HepG2 (cell line): ENCODE data around the gene CELA2B. TPM values are rescaled to one million over a fixed set of nuclear protein-coding genes. Genes with fewer than 3 reads are reported as not detected.

ENCODE experiments used
- ATAC-seq: fragments of 200-7000 bp; cut with Tn5 transposase; 3 replicates; pipeline ENCODE4 v1.9.1; 2020; ENCODE audit warnings: mild to moderate bottlenecking, moderate library complexity
- BruUV-seq: library from RNA; stranded (reverse); fragments of 400-500 nt; replicated peaks from 2 replicates; lab custom pipeline; 2021; lab: Mats Ljungman, UMichigan
- CTCF ChIA-PET: fragments of 300-600 bp; formaldehyde crosslinking; extraction: SDS; loops from one replicate; lab custom pipeline; 2021; ENCODE audit warnings: low total read pairs, inconsistent platforms, low intra/inter-chr PET ratio; lab: Yijun Ruan, JAX
- POLR2A ChIA-PET: fragments of 350-600 bp; sonication (Branson Sonifier 250); formaldehyde crosslinking; loops from one replicate; lab custom pipeline; 2020; ENCODE audit warnings: antibody characterized with exemption, inconsistent platforms; lab: Yijun Ruan, JAX
- DNase-seq: peaks from one replicate; pipeline ENCODE4 v3.0.0-alpha.2; 2015; ENCODE audit warnings: low spot score
- FAIRE-seq: peaks from 3 replicates; lab custom pipeline; 2011; peaks lifted over from hg19 to GRCh38; lab: Jason Lieb, UNC
- H2AFZ ChIP-seq: one replicate; pipeline ENCODE4 v1.6.1; 2011; ENCODE audit warnings: low read length, inconsistent platforms
- H3K27ac ChIP-seq: fragments of 300-600 bp; 3 replicates; pipeline ENCODE4 v1.8.0; 2011; ENCODE audit warnings: mixed run types, mild to moderate bottlenecking, mixed read lengths, low read length, inconsistent platforms; ENCODE audit not compliant: insufficient read depth; ENCODE audit errors: extremely low read length
- H3K27me3 ChIP-seq, 2 experiments: fragments of 200-600 bp in 1 of 2; 2 replicates in 1 of 2; 3 replicates in 1 of 2; pipeline versions ENCODE4 v1.6.0 to v1.8.0; 2011; ENCODE audit warnings: low read length in 2 of 2, mild to moderate bottlenecking in 2 of 2, moderate library complexity in 2 of 2, inconsistent platforms in 1 of 2; ENCODE audit not compliant: insufficient read depth in 2 of 2, control insufficient read depth in 1 of 2
- H3K36me3 ChIP-seq, 2 experiments: fragments of 200-600 bp in 1 of 2; replicated peaks in 1 of 2; 2 replicates in 1 of 2; 3 replicates in 1 of 2; pipeline versions ENCODE4 v1.5.1 to v1.8.0; 2011; ENCODE audit warnings: low read length in 2 of 2, inconsistent platforms in 1 of 2; ENCODE audit not compliant: insufficient read depth in 2 of 2, control insufficient read depth in 1 of 2
- H3K4me1 ChIP-seq: 2 replicates; pipeline ENCODE4 v1.5.1; 2012; ENCODE audit warnings: low read length, inconsistent platforms; ENCODE audit not compliant: insufficient read depth
- H3K4me2 ChIP-seq: 2 replicates; pipeline ENCODE4 v1.6.0; 2011; ENCODE audit warnings: low read depth, low read length, inconsistent platforms
- H3K4me3 ChIP-seq, 3 experiments: fragments of 200-600 bp in 1 of 3; sonication (generic), shearing (Covaris generic) in 1 of 3; replicated peaks in 1 of 3; 2 replicates each; pipeline ENCODE4 v1.5.1; 2011 to 2016; ENCODE audit warnings: low read length in 3 of 3, inconsistent platforms in 2 of 3, low read depth in 2 of 3, mild to moderate bottlenecking in 2 of 3, control low read depth in 1 of 3, mixed read lengths in 1 of 3; ENCODE audit not compliant: insufficient read depth in 1 of 3
- H3K79me2 ChIP-seq: one replicate; pipeline ENCODE4 v1.6.1; 2011; ENCODE audit warnings: low read length, inconsistent platforms; ENCODE audit not compliant: insufficient read depth
- H3K9ac ChIP-seq: 2 replicates; pipeline ENCODE4 v1.6.0; 2011; ENCODE audit warnings: mild to moderate bottlenecking, low read depth, low read length, inconsistent platforms; ENCODE audit not compliant: insufficient read depth
- H3K9me3 ChIP-seq: 2 replicates; pipeline ENCODE4 v1.5.1; 2012; ENCODE audit warnings: mild to moderate bottlenecking, low read length
- H4K20me1 ChIP-seq: 2 replicates; pipeline ENCODE4 v1.6.0; 2011; ENCODE audit warnings: inconsistent platforms, mild to moderate bottlenecking, low read length, moderate library complexity; ENCODE audit not compliant: insufficient read depth
- ADNP ChIP-seq: sonication (generic); formaldehyde crosslinking; IDR thresholded peaks from 2 replicates; pipeline ENCODE4 v1.4.0; 2020; ENCODE audit warnings: missing genetic modification reagents
- CREB1 ChIP-seq, 2 experiments: fragments of 450-650 bp in 1 of 2; IDR thresholded peaks; 2 replicates each; pipeline ENCODE4 v1.6.1; 2016 to 2017; ENCODE audit warnings: control low read depth in 1 of 2, mild to moderate bottlenecking in 1 of 2, missing compliant biosample characterization in 1 of 2, missing genetic modification characterization in 1 of 2
- HMG20B ChIP-seq: conservative IDR thresholded peaks from 2 replicates; pipeline ENCODE4 v1.6.1; 2016; ENCODE audit warnings: missing genetic modification reagents, missing compliant biosample characterization
- IRF2 ChIP-seq: IDR thresholded peaks from 2 replicates; pipeline ENCODE4 v1.6.1; 2018; ENCODE audit warnings: missing genetic modification reagents, missing compliant biosample characterization
- MEIS2 ChIP-seq: sonication (generic); formaldehyde crosslinking; IDR thresholded peaks from 2 replicates; pipeline ENCODE4 v1.9.0; 2021; ENCODE audit warnings: mild to moderate bottlenecking, missing genetic modification reagents
- NONO ChIP-seq, 2 experiments: fragments of 450-650 bp in 1 of 2; sonication (generic) in 1 of 2; formaldehyde crosslinking in 1 of 2; IDR thresholded peaks in 1 of 2; conservative IDR thresholded peaks in 1 of 2; 2 replicates each; pipeline versions ENCODE4 v1.6.1 to v1.8.0; 2017 to 2022; ENCODE audit warnings: mild to moderate bottlenecking in 1 of 2, missing genetic modification reagents in 1 of 2, moderate library complexity in 1 of 2
- SKI ChIP-seq: fragments of 450-650 bp; IDR thresholded peaks from one replicate; pipeline ENCODE4 v1.6.1; 2018; ENCODE audit warnings: mild to moderate bottlenecking; ENCODE audit not compliant: partially characterized antibody
- STAG1 ChIP-seq: sonication (generic); formaldehyde crosslinking; IDR thresholded peaks from 2 replicates; pipeline ENCODE4 v1.4.0; 2020; ENCODE audit warnings: missing genetic modification reagents
- TBX3 ChIP-seq: fragments of 450-650 bp; IDR thresholded peaks from 2 replicates; pipeline ENCODE4 v1.6.1; 2017; ENCODE audit warnings: antibody characterized with exemption, mild to moderate bottlenecking, inconsistent platforms, borderline replicate concordance
- TSC22D2 ChIP-seq: sonication (generic); formaldehyde crosslinking; IDR thresholded peaks from 2 replicates; pipeline ENCODE4 v1.5.1; 2020; ENCODE audit warnings: missing genetic modification reagents, mild to moderate bottlenecking, borderline replicate concordance
- ZNF124 ChIP-seq: sonication (generic); formaldehyde crosslinking; IDR thresholded peaks from 2 replicates; pipeline ENCODE4 v1.4.0; 2020; ENCODE audit warnings: missing genetic modification reagents
- ZNF678 ChIP-seq: sonication (generic); formaldehyde crosslinking; IDR thresholded peaks from 2 replicates; pipeline ENCODE4 v1.4.0; 2020; ENCODE audit warnings: mild to moderate bottlenecking, missing genetic modification reagents
- ZNF772 ChIP-seq: sonication (generic); formaldehyde crosslinking; IDR thresholded peaks from 2 replicates; pipeline ENCODE4 v1.5.0; 2020; ENCODE audit warnings: mild to moderate bottlenecking, missing genetic modification reagents
- ZSCAN9 ChIP-seq: IDR thresholded peaks from 2 replicates; pipeline ENCODE4 v1.6.1; 2016; ENCODE audit warnings: borderline replicate concordance
- WGBS: methylation state at CpG from one replicate; pipeline ENCODE4 v1.1.6; 2017; ENCODE audit warnings: low lambda C conversion rate; 5-methylcytosine and 5-hydroxymethylcytosine counted together
- in situ Hi-C: cut with HindIII; loops from 2 replicates; pipeline ENCODE4 v1.10.0; 2017; ENCODE audit warnings: low pct_unique_long_range_greater_than_20kb; ENCODE audit not compliant: extremely low pct_ligation_motif_present
- intact Hi-C: fragments of 100-400 bp; cut with micrococcal nuclease; formaldehyde crosslinking; loops from one replicate; pipeline ENCODE4 v1.10.0; 2022; ENCODE audit not compliant: unreplicated experiment
- polyA plus RNA-seq, 8 experiments: library from polyadenylated mRNA; depleted of rRNA in 3 of 8; stranded (reverse) in 7 of 8; unstranded in 1 of 8; fragments of >200 nt; fragmentation: Illumina TruSeq in 4 of 8; extraction: Trizol in 4 of 8; gene quantifications; 2 replicates each; pipeline versions ENCODE4 v1.2.1 to v1.2.3, GENCODE V29; 2011 to 2016; ENCODE audit warnings: low read depth in 4 of 8, missing spikeins in 1 of 8, mixed read lengths in 1 of 8; ENCODE audit not compliant: insufficient read depth in 1 of 8
- total RNA-seq, 5 experiments: library from RNA; depleted of rRNA; stranded (reverse); fragments of >200 nt; fragmentation: Illumina TruSeq; extraction: Trizol; gene quantifications; 2 replicates each; pipeline ENCODE4 v1.2.3, GENCODE V29; 2016; ENCODE audit warnings: low read depth in 1 of 5
- TF ChIP-seq, protein P1 (sequence below): sonication (generic); formaldehyde crosslinking; IDR thresholded peaks from 2 replicates; pipeline ENCODE4 v1.4.0; 2020; ENCODE audit warnings: mild to moderate bottlenecking, missing genetic modification reagents
- TF ChIP-seq, protein P2 (sequence below): sonication (generic); formaldehyde crosslinking; IDR thresholded peaks from 2 replicates; pipeline ENCODE4 v1.5.0; 2020; ENCODE audit warnings: missing genetic modification reagents, mild to moderate bottlenecking, borderline replicate concordance
- TF ChIP-seq, protein P3 (sequence below): sonication (generic); formaldehyde crosslinking; IDR thresholded peaks from 2 replicates; pipeline ENCODE4 v1.8.0; 2022; ENCODE audit warnings: low read depth, missing genetic modification reagents

Gene CELA2B
- total and polyA plus RNA-seq, 2 of the 13 experiments (the other 11 are each of a cell fraction or from before 2014, with no cell fraction given), result not detected

DNA sequence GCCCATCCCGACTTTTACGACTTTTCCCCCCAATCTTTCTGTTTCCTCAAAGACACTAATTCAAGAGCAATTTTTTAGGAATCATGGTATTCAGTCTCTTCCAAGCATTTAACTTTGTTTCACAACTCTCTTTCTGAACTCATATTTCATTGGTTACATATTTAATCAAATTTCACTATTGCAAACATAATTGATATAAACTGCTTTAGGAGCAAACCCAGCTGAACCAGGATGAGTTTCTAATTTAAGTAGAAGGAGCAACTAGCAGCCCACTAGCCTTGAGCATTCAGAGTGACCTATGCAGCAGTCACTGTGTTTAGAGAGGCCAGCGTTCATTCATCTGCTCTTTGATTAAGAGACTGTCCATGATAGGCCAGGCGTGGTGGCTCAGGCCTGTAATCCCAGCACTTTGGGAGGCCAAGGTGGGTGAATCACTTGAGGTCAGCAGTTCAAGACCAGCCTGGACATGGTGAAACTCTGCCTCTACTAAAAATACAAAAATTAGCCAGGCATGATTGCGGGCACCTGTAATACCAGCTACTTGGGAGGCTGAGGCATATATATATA, 1.8 kb downstream of the CELA2B start:
- Histone ChIP-seq H3K27me3 (peaks cover 0 to 1% of the 10 kb centered on the region in 2 experiments; a peak in 1 of 5 replicates), H3K9me3 (no peaks in the 10 kb centered on the region), H3K4me3 (no peak overlapping the region), H3K36me3 (no peaks in the 10 kb centered on the region), H3K9ac (no peak overlapping the region), H3K27ac (no peak overlapping the region), H3K4me1 (no peaks in the 10 kb centered on the region), H4K20me1 (no peaks in the 10 kb centered on the region), H3K4me2 (no peak overlapping the region)
- intact Hi-C loops (no loop called here), in situ Hi-C loops (no loop called here)
- POLR2A ChIA-PET, result no interaction called here
- no TSS peak for BruUV-seq
- DNase-seq (no peak), ATAC-seq (no peak)
- TF ChIP-seq MEIS2 (CRISPR knock-in tag) (no peak), STAG1 (CRISPR knock-in tag) (no peak), NONO (IDR thresholded peaks at IDR 0.05) (no peak), NONO (CRISPR knock-in tag; conservative IDR thresholded peaks at IDR 0.05) (no peak), ADNP (CRISPR knock-in tag) (no peak), TSC22D2 (no peak), ZSCAN9 (no peak), HMG20B (CRISPR knock-in tag) (no peak), IRF2 (CRISPR knock-in tag) (no peak), CREB1 (IDR thresholded peaks at IDR 0.05) (no peak), CREB1 (CRISPR knock-in tag; IDR thresholded peaks at IDR 0.05) (no peak), ZNF772 (CRISPR knock-in tag) (no peak), ZNF124 (CRISPR knock-in tag) (no peak), TBX3 (no peak), SKI (no peak), ZNF678 (CRISPR knock-in tag) (no peak)
- TF ChIP-seq, protein P1, sequence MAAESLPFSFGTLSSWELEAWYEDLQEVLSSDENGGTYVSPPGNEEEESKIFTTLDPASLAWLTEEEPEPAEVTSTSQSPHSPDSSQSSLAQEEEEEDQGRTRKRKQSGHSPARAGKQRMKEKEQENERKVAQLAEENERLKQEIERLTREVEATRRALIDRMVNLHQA (CRISPR knock-in tag), result no peak
- TF ChIP-seq, protein P2, sequence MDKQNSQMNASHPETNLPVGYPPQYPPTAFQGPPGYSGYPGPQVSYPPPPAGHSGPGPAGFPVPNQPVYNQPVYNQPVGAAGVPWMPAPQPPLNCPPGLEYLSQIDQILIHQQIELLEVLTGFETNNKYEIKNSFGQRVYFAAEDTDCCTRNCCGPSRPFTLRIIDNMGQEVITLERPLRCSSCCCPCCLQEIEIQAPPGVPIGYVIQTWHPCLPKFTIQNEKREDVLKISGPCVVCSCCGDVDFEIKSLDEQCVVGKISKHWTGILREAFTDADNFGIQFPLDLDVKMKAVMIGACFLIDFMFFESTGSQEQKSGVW (CRISPR knock-in tag), result no peak
- TF ChIP-seq, protein P3, sequence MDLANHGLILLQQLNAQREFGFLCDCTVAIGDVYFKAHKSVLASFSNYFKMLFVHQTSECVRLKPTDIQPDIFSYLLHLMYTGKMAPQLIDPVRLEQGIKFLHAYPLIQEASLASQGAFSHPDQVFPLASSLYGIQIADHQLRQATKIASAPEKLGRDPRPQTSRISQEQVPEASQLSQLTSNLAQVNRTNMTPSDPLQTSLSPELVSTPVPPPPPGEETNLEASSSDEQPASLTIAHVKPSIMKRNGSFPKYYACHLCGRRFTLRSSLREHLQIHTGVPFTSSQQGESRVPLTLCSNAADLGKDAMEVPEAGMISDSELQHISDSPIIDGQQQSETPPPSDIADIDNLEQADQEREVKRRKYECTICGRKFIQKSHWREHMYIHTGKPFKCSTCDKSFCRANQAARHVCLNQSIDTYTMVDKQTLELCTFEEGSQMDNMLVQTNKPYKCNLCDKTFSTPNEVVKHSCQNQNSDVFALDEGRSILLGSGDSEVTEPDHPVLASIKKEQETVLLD (CRISPR knock-in tag), result no peak
- TF ChIP-seq, all 625 proteins: peak for 0
- no peaks in the 10 kb centered on the region for H3K79me2 ChIP-seq
- CTCF ChIA-PET, result no interaction called here
- 56% methylated on average over 5 of the region's 5 CpGs for WGBS
- no peak overlapping the region for H2AFZ ChIP-seq
- no peak for FAIRE-seq
